ENCODE data around the gene TMEM92.

- no peak for TF ChIP-seq POLR2A (IDR thresholded peaks at IDR 0.05)
- TF ChIP-seq EP300 (IDR thresholded peaks at IDR 0.05), result no peak
These were observed 2.5 kb downstream of the TMEM92 start for GRCh38 chr17:50276588-50277356.
